Measurements from ENCODE around the gene ZNF219. TPM values are rescaled to one million over a fixed set of nuclear protein-coding genes. Genes with fewer than 3 reads are reported as not detected.

ZNF219 gene
- total and polyA plus RNA-seq, 10 of the 15 experiments (the other 5 are each of a cell fraction or from before 2014, with no cell fraction given), result 0.16 to 6.4 (median 1.9) TPM

- in situ Hi-C loops (cut with MboI) (no loop called here), intact Hi-C loops (cut with micrococcal nuclease; ENCODE audit: unreplicated experiment) (loop anchor here (1.0 kb wide), 1 partner anchor 24 kb away; no protein-coding TSS in a partner anchor)
- WGBS (ENCODE audit: insufficient coverage, insufficient replicate concordance, low lambda C conversion rate, missing lambda C conversion rate), result 5% methylated on average over 45 of the region's 45 CpGs
- Histone ChIP-seq H4K20me1 (ENCODE audit: control insufficient read depth, insufficient read depth) (no peaks in the 10 kb centered on the region), H3K9ac (ENCODE audit: control insufficient read depth, insufficient read depth, low read length) (no peak overlapping the region), H3K27me3 (replicated peaks in 1 of 2; ENCODE audit: control insufficient read depth in 2 of 2, insufficient read depth in 2 of 2, low read length in 1 of 2) (peaks cover 9 to 20% of the 10 kb centered on the region in 2 experiments), H2AFZ (ENCODE audit: control insufficient read depth, low read depth, low read length) (no peak overlapping the region), H3K36me3 (ENCODE audit: control insufficient read depth in 2 of 2, insufficient read depth in 2 of 2, low read length in 1 of 2) (no peaks in the 10 kb centered on the region), H3K27ac (ENCODE audit: control insufficient read depth, insufficient read depth) (no peak overlapping the region), H3K4me2 (ENCODE audit: control insufficient read depth, insufficient read depth) (no peak overlapping the region; the same call in 1 of the 2 replicates), H3K9me3 (replicated peaks; ENCODE audit: control insufficient read depth, insufficient read depth, low read length) (no peaks in the 10 kb centered on the region), H3K4me1 (ENCODE audit: control insufficient read depth, insufficient read depth, low read length) (peaks cover 29% of the 10 kb centered on the region), H3K79me2 (ENCODE audit: control insufficient read depth, insufficient read depth, low read length) (no peaks in the 10 kb centered on the region), H3K4me3 (no peak overlapping the region)
- DNase-seq (ENCODE audit: low read depth, low spot score) (no peak), ATAC-seq (peak; percentile 38), FAIRE-seq (no peak)
- BruUV-seq (replicated peaks), result no TSS peak
- RAD21 ChIA-PET (ENCODE audit: unreplicated experiment), result interaction anchor here (0.6 to 4.8 kb wide), 9 partner anchors 19 to 239 kb away, joined by 3 to 55 read pairs (median 5); no protein-coding TSS in a partner anchor
- TF ChIP-seq POLR2A (IDR thresholded peaks at IDR 0.05; ENCODE audit: low read depth, low read length), result no peak
- TF ChIP-seq RAD21 (IDR thresholded peaks at IDR 0.05; ENCODE audit: insufficient read depth, low read depth, low read length), result peak; percentile 76
- peak; percentile 48 to 59 (median 52); a peak in 5 of 6 replicates for TF ChIP-seq CTCF (IDR thresholded peaks at IDR 0.05 in 2 of 3, conservative IDR thresholded peaks at IDR 0.05 in 1 of 3; ENCODE audit: control insufficient read depth in 2 of 3, extremely low read depth in 1 of 3, insufficient read depth in 1 of 3, low read depth in 3 of 3, low read length in 3 of 3)
- TF ChIP-seq SUZ12 (IDR thresholded peaks at IDR 0.05; ENCODE audit: unreplicated experiment), result peak; percentile 36
- no peak for TF ChIP-seq ZNF592 (IDR thresholded peaks at IDR 0.05)
- TF ChIP-seq SMC3 (IDR thresholded peaks at IDR 0.05; ENCODE audit: borderline replicate concordance, low read length), result peak; percentile 59; the same call in 1 of the 2 replicates
- CTCF ChIA-PET, result interaction anchor here (0.6 to 6.3 kb wide), 18 partner anchors 9 to 607 kb away, joined by 3 to 151 read pairs (median 3); partner anchors contain the start of genes PIP4P1, RNASE13 and TMEM253
- SMC1A ChIA-PET (ENCODE audit: uncharacterized antibody, unreplicated experiment), result interaction anchor here (0.6 to 3.2 kb wide), 16 partner anchors 8 to 418 kb away, joined by 3 to 38 read pairs (median 4); partner anchors contain the start of gene TMEM253
- POLR2A ChIA-PET, result interaction anchor here (0.5 kb wide), 1 partner anchor 152 kb away, joined by 4 read pairs; no protein-coding TSS in a partner anchor
These were observed 29.7 kb downstream of the ZNF219 start for GRCh38 chr14:21068521-21069387.
